GM12865 (cell line): ENCODE results near the gene KBTBD13.

ENCODE experiments used
- DNase-seq: peaks from one replicate; pipeline ENCODE4 v3.0.0; 2010; ENCODE audit warnings: low read depth
- H3K4me3 ChIP-seq: 2 replicates; pipeline ENCODE4 v1.5.1; 2011; ENCODE audit warnings: mild to moderate bottlenecking, low read depth, low read length, control low read depth
- TF ChIP-seq, protein P1 (sequence below): IDR thresholded peaks from 2 replicates; pipeline ENCODE4 v1.5.1; 2011; ENCODE audit warnings: low read length, control low read depth, low read depth, inconsistent platforms; ENCODE audit not compliant: insufficient read depth; ENCODE audit errors: missing control alignments

Gene KBTBD13

DNA sequence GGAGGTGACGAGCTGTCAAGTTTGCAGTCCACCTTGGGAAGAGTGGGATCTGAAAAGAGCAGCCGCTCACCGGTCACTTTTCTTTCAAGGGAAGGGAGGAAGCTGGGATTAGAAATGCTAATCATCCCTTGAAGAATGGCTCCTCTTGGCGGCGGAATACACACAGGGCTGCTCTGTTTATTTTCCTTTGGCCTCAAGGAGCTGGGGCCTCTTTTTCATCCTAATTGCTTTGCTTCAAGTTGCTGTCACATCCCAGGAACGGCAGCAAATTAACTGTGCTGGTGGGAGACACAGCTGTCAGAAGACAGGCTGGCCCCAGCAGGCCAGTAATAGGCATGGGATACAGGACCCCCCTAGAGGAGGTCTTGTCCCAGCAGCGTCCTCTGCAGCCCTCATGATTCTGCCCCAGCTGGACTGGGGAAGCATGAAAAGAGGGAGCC is 6.7 kb downstream of the KBTBD13 start:
- H3K4me3 ChIP-seq, result no peak overlapping the region
- TF ChIP-seq, protein P1, sequence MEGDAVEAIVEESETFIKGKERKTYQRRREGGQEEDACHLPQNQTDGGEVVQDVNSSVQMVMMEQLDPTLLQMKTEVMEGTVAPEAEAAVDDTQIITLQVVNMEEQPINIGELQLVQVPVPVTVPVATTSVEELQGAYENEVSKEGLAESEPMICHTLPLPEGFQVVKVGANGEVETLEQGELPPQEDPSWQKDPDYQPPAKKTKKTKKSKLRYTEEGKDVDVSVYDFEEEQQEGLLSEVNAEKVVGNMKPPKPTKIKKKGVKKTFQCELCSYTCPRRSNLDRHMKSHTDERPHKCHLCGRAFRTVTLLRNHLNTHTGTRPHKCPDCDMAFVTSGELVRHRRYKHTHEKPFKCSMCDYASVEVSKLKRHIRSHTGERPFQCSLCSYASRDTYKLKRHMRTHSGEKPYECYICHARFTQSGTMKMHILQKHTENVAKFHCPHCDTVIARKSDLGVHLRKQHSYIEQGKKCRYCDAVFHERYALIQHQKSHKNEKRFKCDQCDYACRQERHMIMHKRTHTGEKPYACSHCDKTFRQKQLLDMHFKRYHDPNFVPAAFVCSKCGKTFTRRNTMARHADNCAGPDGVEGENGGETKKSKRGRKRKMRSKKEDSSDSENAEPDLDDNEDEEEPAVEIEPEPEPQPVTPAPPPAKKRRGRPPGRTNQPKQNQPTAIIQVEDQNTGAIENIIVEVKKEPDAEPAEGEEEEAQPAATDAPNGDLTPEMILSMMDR, result no peak
- DNase-seq, result no peak

DNA sequence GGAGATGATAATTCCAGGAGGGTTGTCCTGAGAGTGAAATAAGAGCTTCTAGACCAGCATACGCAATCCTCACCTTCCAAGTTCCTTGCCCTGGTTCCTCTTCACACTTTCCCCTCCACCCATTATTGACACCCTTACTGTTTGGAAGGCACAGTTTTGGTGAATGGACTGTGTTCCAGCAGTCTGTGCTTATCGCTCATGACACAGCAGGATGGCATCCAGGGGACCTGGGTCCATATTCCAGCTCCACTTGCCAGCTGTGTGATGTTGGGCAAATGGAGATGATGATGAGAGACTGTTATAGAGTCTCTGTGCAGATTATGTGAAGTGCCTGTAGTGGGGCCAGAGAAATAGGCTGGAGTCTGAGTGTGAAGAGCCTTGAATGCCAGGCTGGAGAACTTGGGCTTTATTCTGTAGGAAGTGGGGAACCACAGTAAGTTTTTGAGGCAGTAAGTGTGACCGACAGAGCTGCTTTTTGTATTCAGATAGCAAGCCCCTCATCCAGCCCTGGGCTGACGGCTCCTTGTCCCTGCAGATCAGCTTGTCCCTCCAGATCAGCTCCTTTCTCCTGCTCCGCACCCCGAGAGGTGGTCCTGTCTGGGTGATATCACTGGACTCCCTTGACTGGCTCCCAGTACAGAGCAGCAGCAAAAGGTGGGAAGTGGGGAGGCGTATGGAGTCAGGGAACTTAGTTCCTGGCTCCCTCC is 8.1 kb downstream of the KBTBD13 start:
- H3K4me3 ChIP-seq, result no peak overlapping the region
- TF ChIP-seq, protein P1, result no peak
- DNase-seq, result no peak

DNA sequence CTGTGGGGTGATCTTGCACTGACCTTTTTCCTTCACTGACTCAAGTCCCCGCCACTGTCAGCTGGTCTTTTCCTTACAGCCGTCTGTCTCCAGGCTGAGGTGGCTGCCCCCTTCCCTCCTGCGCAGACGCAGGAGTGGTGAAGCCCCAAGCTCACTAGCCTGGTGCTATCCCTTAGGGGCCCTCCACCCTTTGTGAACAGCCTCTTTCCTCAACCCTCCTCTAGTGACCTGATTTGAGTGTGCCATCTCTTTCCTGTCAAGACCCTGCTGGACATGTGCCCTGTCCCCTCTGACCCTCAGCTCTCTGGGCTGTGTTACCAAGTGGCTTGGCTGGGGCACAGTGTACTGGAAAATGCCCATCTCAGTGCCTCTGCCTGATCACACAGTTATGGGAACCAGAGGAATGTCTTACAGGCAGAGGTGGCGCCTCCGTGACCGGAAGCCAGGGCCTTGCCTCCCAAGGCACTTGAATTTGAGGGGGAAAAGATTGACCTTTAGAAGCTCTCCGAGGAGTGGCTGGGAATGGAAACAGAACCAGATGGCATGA is 8.7 kb downstream of the KBTBD13 start:
- TF ChIP-seq, protein P1, result no peak
- no peak overlapping the region for H3K4me3 ChIP-seq
- DNase-seq, result no peak

DNA sequence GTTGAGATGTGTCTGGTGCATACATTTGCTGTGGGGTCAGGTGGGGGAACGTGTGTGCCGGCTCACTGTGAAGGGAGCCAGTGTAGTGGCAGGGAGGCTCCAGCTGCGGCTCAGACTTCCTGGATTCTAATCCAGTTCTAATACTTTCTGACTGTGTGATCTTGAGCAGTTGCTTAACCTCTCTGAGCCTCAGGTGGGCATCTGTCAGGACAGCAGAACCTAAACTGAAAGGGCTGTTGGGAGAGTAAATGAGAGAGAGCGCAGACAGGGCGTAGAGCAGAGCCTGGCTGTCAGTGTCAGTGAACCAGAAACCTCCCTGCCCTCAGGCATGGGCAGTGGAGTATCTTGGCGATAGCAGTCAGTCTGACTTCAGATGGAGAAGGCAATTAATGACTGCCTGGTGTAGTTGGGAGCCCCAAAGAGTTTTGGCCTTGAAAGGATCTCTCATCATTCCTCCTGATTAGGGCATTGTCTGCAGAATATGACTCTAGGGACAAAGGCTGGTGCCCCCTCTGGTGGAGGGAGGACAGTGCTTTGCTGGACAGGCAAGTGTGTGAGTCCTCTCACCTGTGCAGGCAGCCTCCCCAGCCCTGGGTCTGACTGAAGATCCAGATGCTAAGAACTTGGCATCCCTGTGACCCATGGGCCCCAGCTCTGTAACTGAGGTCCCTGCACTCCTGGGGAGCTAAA is 9.6 kb downstream of the KBTBD13 start:
- TF ChIP-seq, protein P1, result peak; percentile 39
- H3K4me3 ChIP-seq, result no peak overlapping the region
- DNase-seq, result peak; percentile 40

DNA sequence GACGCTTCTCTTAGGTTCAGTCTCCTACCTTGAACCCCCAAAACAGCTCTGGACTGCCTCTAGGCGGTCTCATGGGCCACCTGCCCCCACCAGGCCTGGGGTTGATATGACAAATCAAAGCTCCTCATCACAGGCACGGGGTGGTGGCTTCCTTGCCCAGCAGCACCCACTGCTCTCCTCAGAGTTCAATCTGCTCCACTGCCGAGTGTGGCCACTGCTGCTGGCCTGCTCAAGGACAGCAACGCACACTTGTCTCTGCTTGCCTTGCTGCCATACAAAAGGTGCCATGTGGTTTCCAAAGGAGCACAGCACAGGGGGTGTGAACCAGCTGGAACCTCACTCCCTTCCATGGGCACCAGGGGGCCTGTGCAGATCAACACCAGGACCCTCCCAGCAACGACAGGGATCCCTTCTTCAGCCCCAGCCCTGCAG is 10.2 kb downstream of the KBTBD13 start:
- no peak overlapping the region for H3K4me3 ChIP-seq
- DNase-seq, result no peak
- TF ChIP-seq, protein P1, result no peak

DNA sequence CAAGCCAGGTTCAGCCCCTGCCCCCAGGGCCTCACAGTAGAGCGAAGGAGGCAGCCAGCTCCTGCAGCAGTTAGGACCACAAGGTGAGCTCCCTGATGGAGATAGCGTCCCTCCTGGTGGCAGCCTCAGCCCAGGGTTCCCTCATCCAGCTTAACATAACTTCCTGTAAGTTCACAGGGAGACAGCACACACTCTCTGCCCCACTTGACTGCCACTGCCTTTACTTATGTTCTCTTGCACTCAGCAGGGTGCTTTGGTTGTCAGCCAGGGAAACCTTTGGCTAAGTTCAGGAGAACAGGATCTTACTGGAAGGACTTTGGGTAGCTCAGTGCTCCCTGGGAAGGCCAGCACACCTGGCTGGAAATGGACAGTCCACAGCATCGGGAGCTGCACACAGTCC is 10.9 kb downstream of the KBTBD13 start:
- TF ChIP-seq, protein P1, result no peak
- no peak for DNase-seq

More for the DNA sequence above, 10.9 kb downstream of the KBTBD13 start:
- no peak overlapping the region for H3K4me3 ChIP-seq
